Ramos (cell line): ENCODE data around the gene BOLA3.
"Not testable (repeated sequence)": the region's sequence is repeated elsewhere in the genome, so short reads cannot be mapped to it uniquely, and the experiment has no call there.

Experiments used
- in situ Hi-C: fragments of 300-500 bp; cut with MboI; formaldehyde crosslinking; loops from one replicate; pipeline ENCODE4 v1.14.3; 2022; ENCODE audit warnings: low sequenced_read_pairs; ENCODE audit not compliant: unreplicated experiment

The BOLA3 gene

DNA sequence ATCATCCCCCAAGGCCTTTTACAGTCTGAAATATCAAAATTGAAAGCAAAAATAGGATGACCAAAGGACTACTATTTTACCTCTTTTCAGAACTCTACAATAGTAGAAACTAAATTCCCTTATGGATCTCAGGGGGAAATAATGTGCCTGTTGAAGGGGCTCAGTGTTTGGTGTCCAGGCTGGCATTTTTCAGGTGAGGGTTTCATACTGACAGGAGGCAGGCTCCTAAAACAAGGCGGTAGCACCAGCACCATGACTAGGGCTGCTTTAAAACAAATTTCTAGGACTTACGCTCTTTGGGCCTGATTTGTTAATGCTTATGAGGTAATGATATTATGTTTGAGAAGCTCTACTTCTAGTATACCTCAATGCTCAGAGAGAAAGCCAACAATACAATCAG lies 5.2 kb upstream of the BOLA3 start:
- in situ Hi-C loops, result loop anchor here (5.0 kb wide), 1 partner anchor 54 kb away; no protein-coding TSS in a partner anchor

DNA sequence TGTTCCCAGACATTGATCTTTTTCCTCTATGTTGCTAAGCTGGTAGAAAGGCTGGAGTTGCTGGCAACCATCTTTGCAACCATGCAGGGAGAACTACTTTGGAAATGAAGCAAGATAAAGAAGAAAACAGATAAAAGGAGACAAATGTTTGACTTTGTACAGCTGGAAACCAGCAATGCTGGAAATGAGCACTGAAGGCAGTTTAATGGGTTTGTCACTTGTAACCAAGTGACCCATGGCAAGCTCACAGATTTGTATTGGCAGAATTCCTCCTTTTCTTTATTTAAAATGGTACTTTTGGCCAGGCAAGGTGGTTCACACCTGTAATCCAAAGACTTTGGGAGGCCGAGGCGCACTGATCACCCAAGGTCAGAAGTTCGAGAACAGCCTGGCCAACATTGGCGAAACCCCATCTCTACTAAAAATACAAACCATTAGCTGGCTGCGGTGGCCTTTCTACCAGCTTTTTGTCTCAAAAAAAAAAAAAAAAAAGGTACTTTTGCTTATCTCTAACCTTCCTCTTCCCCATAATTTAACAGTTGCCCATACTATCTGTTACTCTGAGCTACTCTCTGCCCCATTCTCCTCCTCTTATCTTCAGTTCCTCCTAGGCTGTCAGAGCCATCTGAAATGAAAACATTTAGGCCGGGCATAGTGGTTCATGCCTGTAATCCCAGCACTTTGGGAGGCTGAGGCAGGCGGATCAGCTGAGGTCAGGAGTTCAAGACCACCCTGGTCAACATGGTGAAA lies 2.0 kb upstream of the BOLA3 start:
- in situ Hi-C loops, result loop anchor here (5.0 to 10.0 kb wide), 2 partner anchors 58 to 325 kb away; partner anchors contain the start of gene STAMBP

DNA sequence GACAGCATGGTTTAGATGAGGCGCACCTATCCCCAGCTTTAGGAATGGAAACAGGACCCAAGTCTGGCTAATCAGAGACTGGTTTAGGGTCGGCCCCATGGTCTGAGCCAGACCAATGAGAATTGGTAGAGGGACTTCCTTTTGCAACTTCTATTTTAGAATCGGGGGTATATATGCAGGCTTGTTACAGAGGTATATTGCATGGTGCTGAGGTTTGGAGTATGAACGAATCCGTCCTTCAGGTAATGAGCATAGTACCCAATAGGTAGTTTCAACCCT lies 1.5 kb upstream of the BOLA3 start:
- in situ Hi-C loops, result loop anchor here (10.0 kb wide), 1 partner anchor 324 kb away; the partner anchor contains the start of gene STAMBP

DNA sequence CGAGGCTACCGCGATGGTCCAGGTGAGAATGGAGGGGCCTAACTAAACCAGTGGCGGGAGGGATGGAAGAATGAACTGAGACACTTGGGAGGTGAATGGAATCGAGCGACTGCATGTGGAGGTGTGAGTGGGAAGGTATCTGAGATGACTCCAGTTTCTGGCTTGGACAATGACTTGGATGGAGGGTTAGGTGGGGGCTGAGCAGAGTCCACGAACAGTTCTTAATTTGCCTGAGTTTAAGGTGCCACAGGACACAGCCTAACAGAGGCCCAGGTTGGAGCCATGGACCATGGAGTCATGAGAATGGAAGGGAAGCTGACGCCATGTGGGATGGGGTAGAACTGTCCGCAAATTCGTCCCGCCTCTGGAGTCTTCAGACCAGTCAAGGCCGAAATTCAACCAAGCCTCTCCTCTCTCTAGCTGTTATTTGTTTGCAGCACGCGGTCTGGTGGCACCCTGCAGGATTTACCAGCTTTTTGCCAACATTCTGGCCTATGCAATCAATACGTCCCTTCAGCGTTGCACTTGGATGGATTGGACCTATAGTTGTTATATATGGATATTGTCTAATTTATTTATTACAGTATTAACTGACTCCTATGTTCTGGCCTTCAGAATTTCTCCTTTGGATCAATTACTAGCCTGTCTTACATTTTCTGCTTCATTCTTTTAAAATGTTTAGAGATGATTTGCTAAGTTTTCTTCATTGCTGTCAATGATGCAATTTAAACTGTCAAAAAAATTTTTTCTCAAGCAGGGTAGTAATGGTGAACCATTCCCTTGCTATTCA lies 940 bp upstream of the BOLA3 start:
- in situ Hi-C loops, result loop anchor here (10.0 kb wide), 1 partner anchor 324 kb away; the partner anchor contains the start of gene STAMBP

DNA sequence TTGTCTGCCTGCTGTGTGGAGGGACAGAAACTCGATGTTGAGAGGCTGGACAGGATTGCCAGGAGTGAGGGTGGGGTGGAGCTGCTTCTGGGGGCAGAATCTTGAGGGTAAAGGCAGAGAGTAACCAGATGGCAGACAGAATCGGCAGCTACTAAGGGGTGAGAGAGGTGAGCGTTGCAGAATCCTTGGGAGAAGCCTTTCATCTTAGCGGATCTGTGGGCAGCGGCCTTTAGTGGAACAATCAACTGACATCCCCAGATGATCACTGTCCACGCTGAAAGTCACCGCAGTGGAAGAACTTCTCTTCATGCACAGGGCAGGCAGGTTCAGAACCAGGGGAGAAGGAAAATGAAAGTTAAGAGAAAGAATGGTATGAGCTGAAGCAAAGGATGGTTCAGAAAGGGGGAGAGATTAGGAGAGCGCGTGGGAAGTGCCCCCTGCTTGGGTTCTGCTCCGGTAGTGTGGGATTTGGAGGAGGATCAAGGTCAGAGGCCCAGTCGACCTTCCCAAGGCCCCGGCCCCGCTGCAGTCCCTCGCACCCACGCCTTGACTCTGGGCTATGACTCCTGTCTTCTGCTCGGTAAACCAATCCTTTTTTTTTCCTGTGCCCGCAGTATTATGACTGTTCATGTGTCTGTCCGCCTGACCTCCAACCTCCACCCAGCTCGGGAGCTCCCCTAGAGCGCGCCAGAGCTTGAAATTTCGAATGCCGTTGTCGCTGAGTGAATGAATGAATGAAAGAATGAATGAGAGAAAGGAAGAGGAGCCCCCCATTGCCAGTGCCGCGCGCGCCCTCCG lies 584 bp downstream of the BOLA3 start:
- in situ Hi-C loops, result loop anchor here (10.0 kb wide), 1 partner anchor 322 kb away; the partner anchor contains the start of gene STAMBP

DNA sequence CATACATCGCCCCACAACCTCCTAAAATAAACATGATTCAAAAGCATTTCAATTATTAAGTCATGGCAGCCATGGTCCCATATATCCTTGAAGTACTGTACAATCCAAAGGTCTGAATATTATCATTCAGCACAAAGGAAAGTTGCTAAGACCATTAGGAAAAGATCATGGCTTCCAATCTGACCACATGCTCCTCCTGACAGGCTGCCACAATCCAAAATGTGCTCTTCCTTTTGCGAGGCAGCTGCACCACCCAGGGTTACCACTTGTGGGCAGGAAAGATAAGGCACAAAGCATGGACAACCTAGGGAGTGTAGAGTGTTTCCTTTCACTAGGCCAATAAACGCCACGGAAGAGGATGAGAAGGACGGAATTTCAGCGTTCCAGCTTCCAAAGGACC lies 5.4 kb downstream of the BOLA3 start:
- in situ Hi-C loops, result loop anchor here (10.0 kb wide), 1 partner anchor 318 kb away; the partner anchor contains the start of gene STAMBP

DNA sequence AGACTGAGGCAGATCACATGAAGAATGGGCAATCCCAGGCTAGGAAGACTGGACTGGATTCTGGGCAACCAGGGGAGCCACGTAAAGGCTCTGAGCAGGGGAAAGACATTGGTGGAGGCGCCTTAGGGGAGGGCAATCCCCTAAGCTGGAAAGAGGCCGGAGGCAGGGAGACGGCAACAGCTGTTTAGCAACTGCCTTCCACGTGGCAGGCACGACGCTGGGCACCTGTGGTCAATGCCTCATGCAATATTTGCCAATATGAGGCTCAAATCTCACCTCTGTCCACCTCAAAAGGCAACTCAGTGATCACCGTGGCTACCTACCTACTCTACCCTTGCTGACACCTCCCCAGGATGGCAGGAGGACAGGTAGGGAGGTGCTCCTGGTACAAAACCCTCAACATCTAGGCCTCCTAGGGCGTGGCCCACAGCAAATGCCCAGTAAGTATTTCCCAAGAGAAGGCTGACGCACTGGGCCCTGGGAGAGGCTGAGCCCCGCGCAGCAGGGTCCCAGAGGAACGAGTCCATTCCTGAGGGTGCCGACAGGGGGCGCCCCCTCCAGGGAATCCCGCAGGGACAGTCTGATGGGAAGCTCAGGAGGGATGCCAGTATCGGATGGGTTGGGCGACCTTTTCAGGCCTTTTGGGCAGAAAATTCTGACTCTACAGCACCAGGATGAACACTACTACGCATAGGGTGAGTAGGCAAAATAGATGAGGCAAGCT lies 8.9 kb downstream of the BOLA3 start:
- in situ Hi-C loops, result no loop called here

DNA sequence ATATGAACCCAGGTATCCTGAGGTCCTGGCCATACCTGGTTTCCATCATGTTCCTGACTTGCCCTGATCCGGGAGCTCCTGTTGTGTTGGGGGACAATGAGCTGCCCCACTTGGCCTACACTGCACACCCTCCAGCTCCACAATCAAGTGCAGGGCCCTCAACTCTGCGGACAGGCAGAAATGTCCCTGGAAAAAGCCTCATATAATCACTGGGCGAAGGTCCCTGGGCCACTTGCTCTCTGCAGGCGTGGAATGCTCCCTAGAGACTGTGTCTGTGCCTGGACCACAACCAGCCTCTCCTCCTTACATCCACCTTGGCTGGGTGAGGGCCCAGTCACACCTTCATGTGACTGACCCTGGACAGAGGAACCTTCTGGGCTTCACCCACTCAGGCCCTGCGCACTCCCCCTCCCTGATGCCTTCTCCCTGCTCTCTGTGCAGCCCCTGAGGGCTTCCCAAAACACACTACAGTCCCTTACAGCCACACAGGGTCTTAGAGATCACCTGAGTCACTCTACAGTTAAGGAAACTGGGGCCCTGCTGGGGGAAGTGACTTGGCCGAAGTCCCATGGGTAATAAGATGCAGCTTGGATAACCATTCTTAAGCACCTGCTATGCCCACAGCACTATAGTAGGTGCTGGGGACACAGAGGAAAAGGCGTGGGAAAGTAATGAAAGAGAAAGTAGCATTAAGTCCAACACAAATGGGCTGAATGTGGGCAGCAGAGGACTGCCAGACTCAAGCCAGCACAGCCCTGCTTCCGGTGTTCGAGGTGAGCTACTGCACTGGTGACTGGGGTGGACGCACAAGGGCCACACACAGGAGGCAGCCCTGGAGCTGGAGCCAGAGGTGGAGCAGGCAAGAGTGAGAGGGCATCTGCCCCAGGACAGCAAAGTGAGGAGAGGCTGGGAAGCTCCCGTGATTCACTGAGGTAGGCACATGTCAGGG lies 9.8 kb downstream of the BOLA3 start:
- in situ Hi-C loops, result no loop called here

DNA sequence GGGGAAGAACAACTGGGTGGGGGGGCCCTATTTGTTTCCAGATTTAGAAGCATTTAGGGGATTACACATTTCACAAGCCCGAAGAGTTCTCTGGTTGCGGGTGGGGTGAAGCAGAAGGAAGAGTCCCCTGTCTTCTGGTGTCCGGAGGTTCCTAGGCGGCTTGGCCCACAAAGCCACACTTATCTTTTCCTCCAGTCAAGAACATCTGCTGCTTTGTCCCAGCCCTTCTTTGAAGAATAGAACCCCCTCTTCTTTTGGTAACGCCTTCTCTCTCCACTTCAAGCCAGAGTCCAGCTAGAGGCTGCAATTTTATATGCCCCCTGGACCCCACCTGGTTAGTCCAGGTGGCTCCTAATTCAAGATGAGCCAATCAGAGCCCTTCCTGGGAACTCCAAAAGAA lies 15.8 kb downstream of the BOLA3 start:
- in situ Hi-C loops, result no loop called here

DNA sequence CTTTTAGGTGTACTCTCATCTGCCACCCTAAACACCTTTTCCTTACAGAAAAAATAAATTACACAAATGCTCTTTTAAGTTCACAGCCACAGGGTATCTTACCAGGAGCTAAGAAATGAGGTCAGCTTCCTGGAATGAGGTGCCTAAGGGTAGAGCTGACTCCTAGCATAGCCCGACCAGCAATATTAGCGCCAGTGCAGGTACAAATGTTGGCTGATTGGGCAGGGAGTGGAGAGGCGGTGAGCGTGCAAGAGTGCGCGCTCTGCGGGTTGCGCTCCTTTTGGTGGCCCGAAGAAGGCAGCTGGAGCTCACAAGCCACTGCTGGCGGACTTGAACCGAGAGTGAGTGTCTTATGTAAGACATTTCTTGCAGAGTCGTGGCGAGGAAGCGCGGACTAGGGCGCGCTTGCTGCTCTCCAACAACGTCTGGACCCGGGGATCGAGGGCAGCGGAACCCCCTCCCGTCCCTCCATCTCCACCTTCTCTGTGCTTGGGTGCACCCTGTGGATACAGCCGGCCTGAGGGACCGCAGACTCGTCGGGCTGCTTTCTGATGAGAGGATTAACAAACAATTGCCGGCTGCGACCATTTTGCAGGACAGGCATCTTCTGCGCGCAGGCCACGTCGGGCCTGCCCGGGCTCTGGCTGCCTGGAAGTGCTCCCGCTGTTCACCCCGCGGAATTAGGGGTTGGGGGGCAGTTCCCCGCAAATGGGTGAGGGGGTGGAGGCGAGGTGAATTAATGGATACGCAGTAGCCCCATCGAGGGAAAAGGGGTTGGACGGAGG lies 17.3 kb downstream of the BOLA3 start:
- in situ Hi-C loops, result no loop called here

DNA sequence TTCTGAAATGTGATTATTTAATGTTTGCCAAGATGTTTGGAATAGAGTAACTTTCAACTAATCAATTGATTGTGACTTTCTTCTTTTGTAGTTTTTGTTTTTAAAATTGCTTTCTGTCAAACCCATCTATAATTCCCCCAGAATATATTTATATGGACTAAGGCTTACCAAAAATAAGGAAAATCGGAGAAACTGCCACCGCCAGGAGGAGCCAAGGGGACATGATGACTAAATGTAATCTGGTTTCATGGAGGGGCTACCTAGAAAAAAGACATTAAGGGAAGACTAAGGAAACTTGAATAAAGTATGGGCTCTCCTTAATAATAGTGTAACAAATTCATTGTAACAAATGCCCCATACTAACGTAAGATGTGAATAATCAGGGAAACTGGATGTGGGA lies 19.5 kb downstream of the BOLA3 start:
- in situ Hi-C loops, result no loop called here

DNA sequence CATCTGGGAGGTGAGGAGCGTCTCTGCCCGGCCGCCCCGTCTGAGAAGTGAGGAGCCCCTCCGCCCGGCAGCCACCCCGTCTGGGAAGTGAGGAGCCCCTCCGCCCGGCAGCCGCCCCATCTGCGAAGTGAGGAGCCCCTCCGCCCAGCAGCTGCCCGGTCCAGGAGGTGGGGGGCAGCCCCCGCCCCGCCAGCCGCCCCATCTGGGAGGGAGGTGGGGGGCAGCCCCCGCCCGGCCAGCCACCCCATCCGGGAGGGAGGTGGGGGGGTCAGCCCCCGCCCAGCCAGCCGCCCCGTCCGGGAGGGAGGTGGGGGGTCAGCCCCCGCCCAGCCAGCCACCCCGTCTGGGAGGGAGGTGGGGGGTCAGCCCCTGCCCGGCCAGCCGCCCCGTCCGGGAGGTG lies 23.8 kb downstream of the BOLA3 start:
- in situ Hi-C loops, result not testable (repeated sequence)

DNA sequence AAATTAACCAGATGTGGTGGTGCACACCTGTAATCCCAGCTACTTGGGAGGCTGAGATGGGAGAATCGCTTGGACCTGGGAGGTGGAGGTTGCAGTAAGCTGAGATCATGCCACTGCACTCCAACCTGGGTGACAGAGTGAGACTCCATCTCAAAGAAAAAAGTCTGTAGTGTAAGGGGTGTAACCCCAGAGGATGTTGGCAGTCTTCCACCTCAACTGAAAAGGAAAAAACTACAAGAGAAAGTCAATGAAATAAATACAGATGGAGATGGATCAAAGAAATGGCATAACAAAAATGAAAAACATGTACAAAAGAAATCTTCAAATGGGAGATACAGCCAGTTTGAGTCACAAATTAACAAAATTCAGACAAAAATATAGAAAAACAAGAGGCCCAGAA lies 25.9 kb downstream of the BOLA3 start:
- in situ Hi-C loops, result not testable (repeated sequence)

DNA sequence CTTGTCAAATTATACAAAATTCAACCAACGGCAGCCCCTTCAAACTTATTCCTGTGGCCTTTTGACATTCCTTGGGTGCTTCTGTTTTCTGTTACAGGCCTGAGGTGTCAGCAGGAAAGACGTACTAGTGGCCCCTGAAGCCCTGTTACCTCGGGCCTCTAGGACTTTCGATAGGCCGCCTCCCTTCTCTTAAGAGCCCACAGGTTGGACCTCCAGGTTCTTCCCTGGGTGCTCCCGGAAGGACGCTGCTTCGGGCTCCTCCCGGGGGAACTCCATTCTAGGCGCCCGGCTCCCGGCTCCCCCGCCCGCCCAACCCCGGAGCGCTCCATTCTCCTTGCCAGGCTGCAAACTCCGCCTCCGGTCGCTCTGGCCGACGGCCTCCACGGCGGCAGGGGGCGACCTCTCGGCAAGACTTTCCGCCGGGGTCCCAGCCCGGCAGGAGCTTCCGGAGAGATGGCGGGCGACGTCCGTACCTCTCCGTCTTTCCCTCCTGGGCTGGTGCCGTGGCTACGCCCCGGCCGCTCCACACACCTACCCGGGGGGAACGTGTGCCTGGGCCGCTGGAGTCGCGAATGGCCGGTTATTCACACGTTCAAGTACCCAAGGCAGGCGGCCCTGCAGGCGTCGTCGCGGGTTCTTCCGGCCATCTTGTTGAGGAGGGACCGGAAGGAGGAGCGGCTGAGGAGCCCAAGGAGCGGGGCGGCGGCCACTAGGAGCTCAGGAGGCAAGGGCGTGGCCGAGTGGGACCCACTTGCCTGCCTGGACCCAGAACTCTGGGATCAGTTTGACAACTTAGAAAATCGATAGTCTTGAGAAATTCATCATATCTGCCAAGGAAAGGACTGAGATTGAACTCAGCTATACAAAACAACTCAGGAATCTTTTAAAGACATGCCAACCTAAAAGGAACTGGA lies 27.5 kb downstream of the BOLA3 start:
- in situ Hi-C loops, result no loop called here

DNA sequence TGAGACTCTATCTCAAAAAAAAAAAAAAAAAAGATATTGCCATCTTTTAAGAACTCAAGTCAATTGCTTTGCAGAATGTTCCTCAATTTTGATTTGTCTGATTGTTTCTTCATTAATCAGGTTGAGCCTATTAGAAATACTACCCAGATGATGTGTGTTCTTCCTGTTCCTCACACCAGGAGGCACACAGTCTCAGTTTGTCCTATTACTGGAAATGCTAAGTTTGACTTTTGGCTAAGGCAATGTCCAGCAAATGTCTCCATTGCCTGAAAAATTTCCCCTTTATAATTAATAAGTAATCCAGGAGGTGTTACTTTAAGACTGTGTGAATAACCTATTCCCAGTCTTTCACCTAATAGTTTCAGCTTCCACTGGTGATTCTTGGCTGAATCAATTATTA lies 28.4 kb downstream of the BOLA3 start:
- in situ Hi-C loops, result no loop called here

DNA sequence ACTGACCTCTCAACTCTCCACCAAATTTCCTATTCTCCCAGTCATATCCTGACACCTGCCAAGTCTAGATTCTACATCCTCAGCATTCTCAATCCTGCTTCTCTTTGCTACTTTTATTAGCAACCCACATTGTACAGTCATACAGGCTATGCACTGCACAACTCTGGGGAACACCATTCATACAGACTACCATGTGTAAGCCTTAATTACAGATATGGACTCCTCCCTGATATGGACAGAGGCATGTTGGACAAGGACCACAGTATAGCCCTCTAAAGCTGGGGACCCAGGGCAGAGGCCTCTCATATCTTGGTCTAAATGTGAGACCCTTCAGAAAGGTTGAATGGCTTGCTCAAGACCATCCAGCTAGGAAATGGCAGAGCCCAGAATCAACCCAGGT lies 36.3 kb downstream of the BOLA3 start:
- in situ Hi-C loops, result no loop called here

DNA sequence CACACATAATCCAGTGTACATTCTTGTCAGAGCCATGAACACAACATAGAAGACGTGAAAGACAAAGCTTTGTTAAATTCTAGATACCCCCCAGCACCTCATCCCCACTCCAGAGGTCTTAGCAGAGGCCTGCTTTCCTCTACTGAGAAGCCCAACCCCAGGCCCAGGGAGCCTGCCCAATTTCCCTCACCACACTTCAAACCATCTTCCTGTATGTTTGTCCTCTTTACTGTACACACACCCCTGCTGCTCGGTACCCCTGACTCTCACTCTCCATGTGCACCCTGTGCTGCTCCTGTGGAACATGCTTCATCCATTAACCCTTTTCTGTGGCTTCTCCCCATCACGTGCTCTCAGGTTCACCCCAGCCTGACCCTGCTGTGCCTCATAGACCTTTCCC lies 37.2 kb downstream of the BOLA3 start:
- in situ Hi-C loops, result no loop called here
